Type B pancreatic cell (in vitro differentiated cells): Measurements from ENCODE around the gene SURF4. TPM values are rescaled to one million over a fixed set of nuclear protein-coding genes. Genes with fewer than 3 reads are reported as not detected.
A peak's percentile ranks its signal among the peaks of the same experiment; 100 is the strongest.

Experiments
- DNase-seq: peaks from one replicate; pipeline ENCODE4 v3.0.0; 2021; ENCODE audit warnings: mixed read lengths; ENCODE audit not compliant: unreplicated experiment; ENCODE audit errors: extremely low spot score
- H3K27ac Mint-ChIP-seq: 2 replicates; pipeline ENCODE4 v1.8.0; 2021; ENCODE audit warnings: mild to moderate bottlenecking, mixed read lengths
- H3K27me3 Mint-ChIP-seq: 2 replicates; pipeline ENCODE4 v1.8.0; 2021; ENCODE audit warnings: mixed read lengths
- H3K36me3 Mint-ChIP-seq: 2 replicates; pipeline ENCODE4 v1.8.0; 2021; ENCODE audit warnings: mixed read lengths
- H3K4me1 Mint-ChIP-seq: one replicate; pipeline ENCODE4 v1.8.0; 2021; ENCODE audit warnings: mixed read lengths; ENCODE audit not compliant: unreplicated experiment
- H3K4me3 Mint-ChIP-seq: 2 replicates; pipeline ENCODE4 v1.8.0; 2021; ENCODE audit warnings: mild to moderate bottlenecking, mixed read lengths
- H3K9me3 Mint-ChIP-seq: 2 replicates; pipeline ENCODE4 v1.8.0; 2021; ENCODE audit warnings: mixed read lengths
- CTCF ChIP-seq: fragments of 200-600 bp; sonication (generic); conservative IDR thresholded peaks from 2 replicates; pipeline ENCODE4 v1.5.0; 2021; ENCODE audit warnings: antibody characterized with exemption, mild to moderate bottlenecking
- total RNA-seq: library from RNA; stranded (reverse); gene quantifications from 2 replicates; pipeline ENCODE4 v1.2.1, GENCODE V29; 2021; ENCODE audit warnings: low replicate concordance

SURF4 gene
- total RNA-seq, 1 donor from 2014 or later = 173 TPM

- Mint-ChIP-seq H3K4me3 (no peak overlapping the region), H3K27ac (peak overlapping the region; percentile 84), H3K9me3 (no peaks in the 10 kb centered on the region), H3K4me1 (peaks cover 50% of the 10 kb centered on the region), H3K27me3 (no peaks in the 10 kb centered on the region), H3K36me3 (peaks cover 12% of the 10 kb centered on the region)
- DNase-seq = no peak
- TF ChIP-seq CTCF = no peak
Observed at GRCh38 chr9:133369933-133370332, 5.9 kb downstream of the SURF4 start.

- Mint-ChIP-seq H3K27me3 (no peaks in the 10 kb centered on the region), H3K4me1 (peaks cover 45% of the 10 kb centered on the region), H3K27ac (peak overlapping the region; percentile 84), H3K4me3 (peak overlapping the region; percentile 14), H3K36me3 (peaks cover 11% of the 10 kb centered on the region), H3K9me3 (no peaks in the 10 kb centered on the region)
- DNase-seq = no peak
- no peak for TF ChIP-seq CTCF
Observed at GRCh38 chr9:133369422-133369821, 6.4 kb downstream of the SURF4 start.

GRCh38 chr9:133368249-133368881 lies 7.5 kb downstream of the SURF4 start:
- DNase-seq = no peak
- H3K27ac Mint-ChIP-seq = peak overlapping the region; percentile 84
- H3K27me3 Mint-ChIP-seq = no peaks in the 10 kb centered on the region
- no peak for TF ChIP-seq CTCF
- H3K4me1 Mint-ChIP-seq = peaks cover 50% of the 10 kb centered on the region
- peaks cover 15% of the 10 kb centered on the region for H3K36me3 Mint-ChIP-seq
- peak overlapping the region; percentile 51 for H3K4me3 Mint-ChIP-seq
- H3K9me3 Mint-ChIP-seq = no peaks in the 10 kb centered on the region

GRCh38 chr9:133367778-133368177 lies 8.1 kb downstream of the SURF4 start:
- Mint-ChIP-seq H3K4me1 (peaks cover 50% of the 10 kb centered on the region), H3K4me3 (no peak overlapping the region), H3K27me3 (no peaks in the 10 kb centered on the region), H3K27ac (no peak overlapping the region), H3K36me3 (peaks cover 15% of the 10 kb centered on the region), H3K9me3 (no peaks in the 10 kb centered on the region)
- no peak for TF ChIP-seq CTCF
- no peak for DNase-seq

GRCh38 chr9:133367221-133367620 lies 8.6 kb downstream of the SURF4 start:
- Mint-ChIP-seq H3K27me3 (no peaks in the 10 kb centered on the region), H3K36me3 (peaks cover 15% of the 10 kb centered on the region), H3K27ac (no peak overlapping the region), H3K4me1 (peaks cover 44% of the 10 kb centered on the region), H3K4me3 (no peak overlapping the region), H3K9me3 (no peaks in the 10 kb centered on the region)
- DNase-seq = no peak
- TF ChIP-seq CTCF = no peak
